Transverse colon (tissue), 4 donors: Measurements from ENCODE around the gene CRYZ. TPM values are rescaled to one million over a fixed set of nuclear protein-coding genes. Genes with fewer than 3 reads are reported as not detected.

ENCODE experiments used
- DNase-seq: peaks from one replicate; pipeline ENCODE4 v3.0.0-alpha.2; 2019
- H3K27ac ChIP-seq, 4 donors: fragments of 200-600 bp; sonication (generic); 2 replicates each; pipeline ENCODE4 v1.5.1; 2016 to 2018; ENCODE audit warnings: inconsistent platforms in 4 of 4
- H3K27me3 ChIP-seq: fragments of 200-600 bp; sonication (generic); 2 replicates; pipeline ENCODE4 v1.5.1; 2017; ENCODE audit warnings: inconsistent platforms
- H3K36me3 ChIP-seq, 4 donors: fragments of 200-600 bp; sonication (generic); 2 replicates each; pipeline ENCODE4 v1.5.1; 2017 to 2019; ENCODE audit warnings: inconsistent platforms in 4 of 4
- H3K4me1 ChIP-seq, 4 donors: fragments of 200-600 bp; sonication (generic); 2 replicates each; pipeline ENCODE4 v1.5.1; 2017 to 2020; ENCODE audit warnings: inconsistent platforms in 4 of 4
- H3K4me3 ChIP-seq, 4 donors: fragments of 200-600 bp; sonication (generic); 1 replicate in 1 of 4; 2 replicates in 3 of 4; pipeline versions ENCODE4 v1.5.1 to v1.6.1; 2017 to 2019; ENCODE audit warnings: inconsistent platforms in 4 of 4
- H3K9me3 ChIP-seq, 2 donors: fragments of 200-600 bp; sonication (generic); 2 replicates each; pipeline ENCODE4 v1.5.1; 2017 to 2019; ENCODE audit warnings: inconsistent platforms in 2 of 2
- EP300 ChIP-seq: sonication (generic); formaldehyde crosslinking; IDR thresholded peaks from one replicate; pipeline ENCODE4 v1.6.1; 2017; ENCODE audit warnings: antibody characterized with exemption, low read depth
- POLR2A ChIP-seq: fragments of 450-650 bp; IDR thresholded peaks from one replicate; pipeline ENCODE4 v1.6.1; 2016; ENCODE audit warnings: antibody characterized with exemption, mild to moderate bottlenecking, moderate library complexity
- POLR2AphosphoS5 ChIP-seq, 3 donors: sonication (generic); formaldehyde crosslinking; IDR thresholded peaks; one replicate each; pipeline ENCODE4 v1.6.1; 2016; ENCODE audit warnings: antibody characterized with exemption in 3 of 3
- WGBS, 2 donors: methylation state at CpG; one replicate each; pipeline ENCODE4 v1.1.5; 2018; ENCODE audit warnings: low coverage in 1 of 2; 5-methylcytosine and 5-hydroxymethylcytosine counted together
- in situ Hi-C, 4 donors: fragments of 200-750 bp; cut with MboI; loops; one replicate each; pipeline versions ENCODE4 v1.15.0 to v1.15.1; 2017; ENCODE audit warnings: low sequenced_read_pairs in 3 of 4, low pct_ligation_motif_present in 1 of 4, low pct_unique_long_range_greater_than_20kb in 1 of 4
- intact Hi-C: fragments of 100-400 bp; cut with DNase I; formaldehyde crosslinking; loops from one replicate; pipeline ENCODE4 v1.15.1; 2023; ENCODE audit warnings: low total_unique reads
- total RNA-seq, 4 donors: library from RNA; depleted of rRNA; stranded (reverse); fragments of >200 nt; gene quantifications; one replicate each; pipeline ENCODE4 v1.1.0, GENCODE V29; 2016
- TF ChIP-seq, protein P1 (sequence below), 5 experiments: fragments of 200-600 bp in 3 of 5; fragments of 450-650 bp in 2 of 5; sonication (generic) in 3 of 5; IDR thresholded peaks; 1 replicate in 2 of 5; 2 replicates in 3 of 5; pipeline ENCODE4 v1.5.1; 2016 to 2017; ENCODE audit warnings: antibody characterized with exemption in 5 of 5, inconsistent platforms in 3 of 5, mild to moderate bottlenecking in 2 of 5, moderate library complexity in 1 of 5

The CRYZ gene
- total RNA-seq, 4 donors from 2014 or later: 1.5 to 22.7 (median 14.0) TPM

DNA sequence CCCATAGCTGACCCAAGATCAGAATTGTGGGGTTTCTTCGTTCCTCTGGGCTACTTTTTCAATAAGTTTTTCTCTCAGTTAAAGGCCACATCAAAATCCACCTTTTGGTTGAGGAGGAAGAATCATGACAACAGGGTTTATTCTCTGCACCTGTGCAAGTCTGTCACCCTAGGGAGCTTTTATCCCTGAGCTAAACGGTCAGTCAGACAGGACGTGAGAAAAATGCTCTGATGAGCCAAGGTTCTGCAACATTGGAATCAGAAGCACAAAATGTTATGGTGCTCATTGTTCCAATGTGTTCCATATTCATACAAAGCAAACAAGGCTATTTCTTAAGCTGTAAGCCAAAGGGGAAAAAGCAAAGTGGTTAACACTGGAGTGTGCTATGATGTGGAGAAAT lies 51.8 kb downstream of the CRYZ start:
- Histone ChIP-seq H3K4me1 (no peaks in the 10 kb centered on the region), H3K9me3 (no peaks in the 10 kb centered on the region), H3K36me3 (no peaks in the 10 kb centered on the region), H3K4me3 (no peak overlapping the region), H3K27me3 (no peaks in the 10 kb centered on the region), H3K27ac (no peak overlapping the region)
- TF ChIP-seq, protein P1, sequence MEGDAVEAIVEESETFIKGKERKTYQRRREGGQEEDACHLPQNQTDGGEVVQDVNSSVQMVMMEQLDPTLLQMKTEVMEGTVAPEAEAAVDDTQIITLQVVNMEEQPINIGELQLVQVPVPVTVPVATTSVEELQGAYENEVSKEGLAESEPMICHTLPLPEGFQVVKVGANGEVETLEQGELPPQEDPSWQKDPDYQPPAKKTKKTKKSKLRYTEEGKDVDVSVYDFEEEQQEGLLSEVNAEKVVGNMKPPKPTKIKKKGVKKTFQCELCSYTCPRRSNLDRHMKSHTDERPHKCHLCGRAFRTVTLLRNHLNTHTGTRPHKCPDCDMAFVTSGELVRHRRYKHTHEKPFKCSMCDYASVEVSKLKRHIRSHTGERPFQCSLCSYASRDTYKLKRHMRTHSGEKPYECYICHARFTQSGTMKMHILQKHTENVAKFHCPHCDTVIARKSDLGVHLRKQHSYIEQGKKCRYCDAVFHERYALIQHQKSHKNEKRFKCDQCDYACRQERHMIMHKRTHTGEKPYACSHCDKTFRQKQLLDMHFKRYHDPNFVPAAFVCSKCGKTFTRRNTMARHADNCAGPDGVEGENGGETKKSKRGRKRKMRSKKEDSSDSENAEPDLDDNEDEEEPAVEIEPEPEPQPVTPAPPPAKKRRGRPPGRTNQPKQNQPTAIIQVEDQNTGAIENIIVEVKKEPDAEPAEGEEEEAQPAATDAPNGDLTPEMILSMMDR (IDR thresholded peaks at IDR 0.05): no peak
- no peak for TF ChIP-seq EP300
- no peak for TF ChIP-seq POLR2A
- TF ChIP-seq POLR2AphosphoS5 (IDR thresholded peaks at IDR 0.05): no peak
- no peak for DNase-seq
- 64% methylated on average over 3 of the region's 3 CpGs; no CpG with 5 or more reads in 1 of the 2 donors for WGBS, 2 donors
- intact Hi-C loops (no loop called here), in situ Hi-C loops (no loop called here)

DNA sequence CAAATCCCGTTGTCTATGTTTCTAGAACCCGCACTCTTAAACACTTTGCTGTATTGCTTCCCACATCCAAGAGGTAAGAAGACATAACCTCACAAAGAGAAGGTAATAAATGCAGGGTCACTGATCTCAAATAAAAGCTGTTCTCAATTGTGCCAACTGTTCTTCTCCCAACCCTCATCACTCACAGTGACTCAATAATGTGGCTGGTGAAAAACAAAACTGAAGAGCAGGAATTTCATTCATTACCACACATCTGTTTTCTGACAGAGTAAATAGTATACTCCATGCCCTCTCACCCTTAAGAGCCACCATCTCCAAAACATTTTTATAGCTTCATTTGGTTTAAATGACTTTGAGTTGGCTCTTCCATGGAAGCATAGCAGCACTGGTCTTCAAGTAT lies 53.0 kb downstream of the CRYZ start:
- Histone ChIP-seq H3K9me3 (no peaks in the 10 kb centered on the region), H3K4me3 (no peak overlapping the region), H3K4me1 (no peaks in the 10 kb centered on the region), H3K27ac (no peak overlapping the region), H3K36me3 (no peaks in the 10 kb centered on the region), H3K27me3 (no peaks in the 10 kb centered on the region)
- intact Hi-C loops: no loop called here
- DNase-seq: no peak
- 87% methylated on average over 2 of the region's 2 CpGs; no CpG with 5 or more reads in 1 of the 2 donors for WGBS, 2 donors
- TF ChIP-seq, protein P1 (IDR thresholded peaks at IDR 0.05): no peak
- TF ChIP-seq POLR2AphosphoS5 (IDR thresholded peaks at IDR 0.05) (no peak), EP300 (no peak), POLR2A (no peak)
- in situ Hi-C loops: no loop called here

DNA sequence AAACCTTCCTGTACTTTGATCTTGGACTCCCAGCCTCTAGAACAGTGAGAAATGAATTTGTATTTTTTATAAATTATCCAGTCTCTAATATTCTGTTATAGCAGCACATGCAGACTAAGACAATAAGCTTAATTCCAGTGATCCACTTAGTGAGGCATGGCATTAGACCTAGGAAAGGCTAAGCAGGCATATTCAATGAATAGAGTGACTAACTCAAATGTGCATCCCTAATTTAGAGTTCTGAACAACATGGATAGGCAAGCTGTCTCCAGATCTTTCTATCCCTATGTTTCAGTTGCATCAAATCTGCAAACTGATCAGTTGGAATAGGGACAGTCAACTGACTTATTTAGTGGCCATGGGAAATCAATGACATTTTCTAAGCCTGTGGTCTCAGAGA lies 54.9 kb downstream of the CRYZ start:
- intact Hi-C loops (no loop called here), in situ Hi-C loops (no loop called here)
- no peak for DNase-seq
- no peak overlapping the region for H3K4me3 ChIP-seq
- no peaks in the 10 kb centered on the region for H3K36me3 ChIP-seq
- H3K27me3 ChIP-seq: peaks cover 16% of the 10 kb centered on the region
- TF ChIP-seq, protein P1 (IDR thresholded peaks at IDR 0.05): no peak
- no peak for TF ChIP-seq POLR2A
- no peak for TF ChIP-seq EP300
- TF ChIP-seq POLR2AphosphoS5 (IDR thresholded peaks at IDR 0.05): no peak
- no peak overlapping the region for H3K27ac ChIP-seq
- H3K9me3 ChIP-seq: no peaks in the 10 kb centered on the region
- H3K4me1 ChIP-seq: peaks cover 0 to 8% (median 2%) of the 10 kb centered on the region in 4 donors

DNA sequence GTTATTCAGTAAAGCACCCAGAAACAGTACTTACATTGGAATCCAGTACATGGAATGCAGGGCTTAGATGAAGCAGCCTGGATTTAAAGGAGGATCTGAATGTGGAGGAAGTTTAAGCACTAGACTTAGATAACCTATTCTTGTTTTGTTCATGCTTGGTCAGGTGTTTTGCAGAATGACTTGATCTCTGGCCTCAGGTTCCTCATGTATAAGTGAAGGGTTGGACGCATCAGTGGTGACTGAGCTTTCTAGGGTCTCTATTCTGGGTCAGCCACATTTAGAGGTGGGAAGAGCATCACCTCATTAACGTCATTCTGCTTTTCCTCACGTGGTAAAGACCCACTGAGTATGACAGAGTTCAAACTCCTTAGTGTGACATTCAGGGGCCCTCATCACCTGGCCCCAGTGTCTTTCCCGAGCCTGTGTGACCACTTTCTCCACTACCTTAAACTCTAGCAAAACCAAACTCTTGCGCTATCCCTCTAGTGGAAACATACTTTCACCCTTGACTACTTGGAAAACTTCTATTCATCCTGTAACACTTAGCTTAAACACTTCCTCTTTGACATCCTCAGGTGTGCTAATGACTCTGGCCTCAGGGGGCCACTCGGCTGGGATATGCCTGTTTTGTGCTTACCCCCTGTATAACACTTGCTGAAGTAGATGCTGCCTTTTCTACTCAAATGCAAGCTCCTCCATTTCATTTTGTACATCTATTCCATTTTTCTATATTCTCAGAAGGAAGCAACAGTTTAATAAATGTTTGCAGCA lies 58.4 kb downstream of the CRYZ start:
- in situ Hi-C loops (no loop called here), intact Hi-C loops (no loop called here)
- DNase-seq: no peak
- H3K27ac ChIP-seq: no peak overlapping the region
- no peak overlapping the region for H3K4me3 ChIP-seq
- 63 to 84% methylated on average over 4 to 6 of the region's 6 CpGs for WGBS, 2 donors
- peaks cover 18% of the 10 kb centered on the region for H3K27me3 ChIP-seq
- peaks cover 0 to 8% (median 2%) of the 10 kb centered on the region in 4 donors for H3K4me1 ChIP-seq
- H3K9me3 ChIP-seq: peaks cover 0 to 3% of the 10 kb centered on the region in 2 donors
- TF ChIP-seq, protein P1 (IDR thresholded peaks at IDR 0.05): no peak
- TF ChIP-seq POLR2A: no peak
- no peak for TF ChIP-seq POLR2AphosphoS5 (IDR thresholded peaks at IDR 0.05)
- TF ChIP-seq EP300: no peak
- no peaks in the 10 kb centered on the region for H3K36me3 ChIP-seq
